ENCODE results near the gene TSPAN11. TPM values are rescaled to one million over a fixed set of nuclear protein-coding genes. Genes with fewer than 3 reads are reported as not detected.

Gene TSPAN11
- total and polyA plus RNA-seq, 2 of the 4 experiments (the other 2 are of a cell fraction) = 0.18 to 0.26 TPM

- H3K23ac ChIP-seq (ENCODE audit: low read depth, low read length) = no peak overlapping the region
- no peaks in the 10 kb centered on the region for H4K20me1 ChIP-seq (ENCODE audit: insufficient read depth, low read length)
- intact Hi-C loops (cut with micrococcal nuclease) = no loop called here
- no peak overlapping the region for H2AK9ac ChIP-seq (replicated peaks; ENCODE audit: low read depth, low read length, poor library complexity)
- H3K27ac ChIP-seq (ENCODE audit: insufficient read depth, low read length) = no peak overlapping the region
- in situ Hi-C loops (cut with MboI; ENCODE audit: low sequenced_read_pairs) = no loop called here
- H3K9ac ChIP-seq (ENCODE audit: low read depth, low read length) = no peak overlapping the region
- H3K79me1 ChIP-seq (ENCODE audit: low read depth in 1 of 2, low read length in 2 of 2) = no peaks in the 10 kb centered on the region
- no peak for TF ChIP-seq CHD1 (IDR thresholded peaks at IDR 0.05; ENCODE audit: low read depth, low read length)
- no peak for TF ChIP-seq MXI1 (IDR thresholded peaks at IDR 0.05; ENCODE audit: borderline replicate concordance, low read depth, low read length)
- TF ChIP-seq NFE2L2 (IDR thresholded peaks at IDR 0.05; ENCODE audit: low read depth, low read length) = no peak
- TF ChIP-seq MAZ (IDR thresholded peaks at IDR 0.05; ENCODE audit: borderline replicate concordance, low read depth, low read length) = no peak
- TF ChIP-seq CEBPB (IDR thresholded peaks at IDR 0.05; ENCODE audit: low read depth, low read length) = no peak
- no peak overlapping the region for H2BK5ac ChIP-seq (ENCODE audit: low read depth, low read length, poor library complexity, severe bottlenecking)
- H4K8ac ChIP-seq (ENCODE audit: low read depth in 2 of 2, low read length in 2 of 2) = no peak overlapping the region
- H4K91ac ChIP-seq (ENCODE audit: insufficient read depth, low read depth, low read length) = no peak overlapping the region
- CTCF ChIA-PET = no interaction called here
- dilution Hi-C loops (cut with HindIII; ENCODE audit: low sequenced_read_pairs, unreplicated experiment) = no loop called here
- H3K4me2 ChIP-seq (ENCODE audit: low read depth, low read length) = no peak overlapping the region
- no peaks in the 10 kb centered on the region for H3K36me3 ChIP-seq (ENCODE audit: control insufficient read depth, insufficient read depth, low read length)
- WGBS, 2 experiments (ENCODE audit: extremely low coverage in 2 of 2, insufficient read length in 1 of 2) = no CpG with 5 or more reads among the region's 2 CpGs
- H2BK20ac ChIP-seq (ENCODE audit: low read depth, low read length) = no peak overlapping the region
- BruUV-seq (replicated peaks) = no TSS peak
- no peak overlapping the region for H3K14ac ChIP-seq (replicated peaks; ENCODE audit: low read depth, low read length)
- H3K27me3 ChIP-seq (ENCODE audit: control insufficient read depth, insufficient read depth, low read length) = peaks cover 6% of the 10 kb centered on the region
- DNase-seq (no peak), ATAC-seq (ENCODE audit: low read depth) (no peak)
- no peaks in the 10 kb centered on the region for H3K9me1 ChIP-seq (ENCODE audit: insufficient read depth, low read length)
- H2AK5ac ChIP-seq (ENCODE audit: low read depth, low read length) = no peak overlapping the region
- no peaks in the 10 kb centered on the region for H3K4me1 ChIP-seq (ENCODE audit: control insufficient read depth, insufficient read depth, low read length)
- no peak overlapping the region for H2BK15ac ChIP-seq (ENCODE audit: low read depth, low read length)
- no peak overlapping the region for H3K56ac ChIP-seq (ENCODE audit: extremely low read depth, insufficient read depth, low read length)
- POLR2A ChIA-PET (ENCODE audit: unreplicated experiment) = no interaction called here
- no peak overlapping the region for H3K4me3 ChIP-seq (ENCODE audit: insufficient read depth, low read depth, low read length)
- H3K9me3 ChIP-seq (ENCODE audit: control insufficient read depth, insufficient read depth, low read length) = no peaks in the 10 kb centered on the region
- no peak overlapping the region for H2AFZ ChIP-seq (replicated peaks; ENCODE audit: low read length, poor library complexity)
- no peak overlapping the region for H3K18ac ChIP-seq (ENCODE audit: low read depth, low read length)
- H4K5ac ChIP-seq (ENCODE audit: low read depth, low read length) = no peak overlapping the region
- no peak overlapping the region for H2BK120ac ChIP-seq (ENCODE audit: low read depth, low read length)
- H3K4ac ChIP-seq (ENCODE audit: low read depth, low read length) = no peak overlapping the region
These were observed 9.5 kb downstream of the TSPAN11 start for GRCh38 chr12:30936036-30936435.

Data from IMR-90 (cell line).